ENCODE results near the gene GRM8. TPM values are rescaled to one million over a fixed set of nuclear protein-coding genes. Genes with fewer than 3 reads are reported as not detected.

The GRM8 gene
- total RNA-seq (1 to 10 TPM in 1 of 2 donors, under 1 TPM in 1; 0.98 to 4.9 TPM), polyA plus RNA-seq (1 to 10 TPM in 1 of 2 donors, under 1 TPM in 1; 0.28 to 4.5 TPM)

DNA sequence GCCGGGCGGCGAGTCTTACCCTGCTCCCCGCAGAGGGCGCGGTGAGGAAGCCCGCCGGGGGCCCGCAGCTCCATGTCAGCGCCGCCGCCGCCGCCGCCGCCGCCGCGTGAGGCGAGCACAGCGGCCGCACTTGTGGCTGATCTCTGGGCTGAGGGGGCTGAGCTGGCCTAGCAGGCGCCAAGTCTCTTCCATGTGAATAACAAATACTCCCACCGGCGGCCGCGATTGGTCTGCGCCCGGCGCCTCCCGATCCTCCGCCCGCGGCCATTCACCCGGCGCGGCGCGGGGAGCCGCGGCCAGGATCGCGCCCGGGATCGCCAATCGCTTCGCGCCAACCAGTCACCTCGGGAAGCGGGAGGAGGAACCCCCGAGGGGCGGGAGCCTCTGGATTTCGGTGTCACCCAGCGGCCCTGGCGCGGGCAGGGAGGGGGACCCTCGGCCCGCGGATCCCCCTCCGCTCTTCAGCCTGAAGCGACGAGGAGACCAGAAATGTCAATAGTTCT lies at the start of gene GRM8:
Gene GRM8, minus strand, starts transcription at position 164 of the 503 bp plus-strand sequence.
- Histone ChIP-seq H3K27me3 (ENCODE audit: control insufficient read depth in 4 of 4, insufficient read depth in 4 of 4, low read length in 3 of 4) (peaks cover 0 to 2% (median 0%) of the 10 kb centered on the region in 4 donors), H3K27ac (ENCODE audit: low read depth in 1 of 2, low read length in 2 of 2) (peak within 1 kb of the TSS; percentile 25 to 66), H3K36me3 (ENCODE audit: control insufficient read depth in 4 of 4, insufficient read depth in 3 of 4, low read depth in 1 of 4, low read length in 3 of 4) (no peaks in the 10 kb centered on the region), H3K9me3 (ENCODE audit: control insufficient read depth in 4 of 4, low read length in 3 of 4) (no peaks in the 10 kb centered on the region), H3K4me3 (ENCODE audit: low read depth in 1 of 3, low read length in 3 of 3) (peak within 1 kb of the TSS; percentile 72 to 86 (median 83)), H3K4me1 (ENCODE audit: control insufficient read depth in 4 of 4, insufficient read depth in 4 of 4, low read length in 3 of 4) (peaks cover 6 to 25% (median 21%) of the 10 kb centered on the region in 4 donors), H3K9ac (ENCODE audit: low read depth in 1 of 2, low read length in 2 of 2) (no peak within 1 kb of the TSS)
- WGBS: under 1% methylated on average over 62 of the region's 62 CpGs
- TF ChIP-seq SP1 (IDR thresholded peaks at IDR 0.05) (no peak), EGR1 (IDR thresholded peaks at IDR 0.05; ENCODE audit: low read depth in 2 of 2) (no peak), NR2F2 (IDR thresholded peaks at IDR 0.05) (no peak)
- peak; percentile 50 for DNase-seq (ENCODE audit: low spot score)

DNA sequence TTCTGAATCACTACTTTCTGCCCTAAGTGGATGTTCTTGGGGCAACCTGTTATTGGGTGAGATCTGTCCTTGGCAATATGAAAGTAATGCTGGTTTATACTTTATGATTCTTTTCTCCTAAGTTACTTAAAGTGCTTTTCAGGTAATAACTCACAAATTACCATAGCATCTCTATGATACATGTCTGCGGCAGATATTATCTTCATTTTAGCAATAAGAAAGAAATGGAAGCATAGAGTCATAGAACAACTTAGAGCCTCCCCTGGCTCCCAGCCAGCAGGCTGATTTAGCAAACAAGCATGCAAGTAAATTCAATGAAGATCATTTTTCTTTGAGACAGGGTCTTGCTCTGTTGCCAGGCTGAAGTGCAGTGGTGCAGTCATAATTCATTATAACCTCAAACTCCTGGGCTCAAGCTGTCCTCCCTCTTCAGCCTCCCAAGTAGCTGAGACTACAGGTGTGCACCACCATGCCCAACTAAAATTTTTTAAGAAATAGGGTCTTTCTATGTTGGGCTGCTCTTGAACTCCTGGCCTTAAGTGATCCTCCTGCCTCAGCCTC lies 38.1 kb upstream of the GRM8 start:
- no peak overlapping the region for H3K27ac ChIP-seq (ENCODE audit: low read depth in 1 of 2, low read length in 2 of 2)
- H3K9me3 ChIP-seq (ENCODE audit: control insufficient read depth in 4 of 4, low read length in 3 of 4): no peaks in the 10 kb centered on the region
- no peak overlapping the region for H3K4me3 ChIP-seq (ENCODE audit: low read depth in 1 of 3, low read length in 3 of 3)
- WGBS: 90% methylated on average over 1 of the region's 1 CpG
- H3K9ac ChIP-seq (ENCODE audit: low read depth in 1 of 2, low read length in 2 of 2): no peak overlapping the region
- peaks cover 0 to 2% (median 0%) of the 10 kb centered on the region in 4 donors for H3K27me3 ChIP-seq (ENCODE audit: control insufficient read depth in 4 of 4, insufficient read depth in 4 of 4, low read length in 3 of 4)
- TF ChIP-seq TAF1 (conservative IDR thresholded peaks at IDR 0.05) (no peak), NR2F2 (IDR thresholded peaks at IDR 0.05) (no peak), HNF4G (IDR thresholded peaks at IDR 0.05) (no peak), EGR1 (IDR thresholded peaks at IDR 0.05; ENCODE audit: low read depth in 2 of 2) (no peak), RXRA (IDR thresholded peaks at IDR 0.05) (no peak), RAD21 (IDR thresholded peaks at IDR 0.05) (no peak), REST (IDR thresholded peaks at IDR 0.05) (no peak), SP1 (IDR thresholded peaks at IDR 0.05) (no peak), FOXA1 (IDR thresholded peaks at IDR 0.05) (no peak), GABPA (IDR thresholded peaks at IDR 0.05 in 1 of 2, conservative IDR thresholded peaks at IDR 0.05 in 1 of 2) (no peak), JUND (IDR thresholded peaks at IDR 0.05) (no peak), CTCF (IDR thresholded peaks at IDR 0.05; ENCODE audit: low read depth, low read length, missing input control) (no peak), ATF3 (IDR thresholded peaks at IDR 0.05) (no peak), HNF4A (conservative IDR thresholded peaks at IDR 0.05) (no peak), FOXA2 (IDR thresholded peaks at IDR 0.05) (no peak)
- TF ChIP-seq, protein P1, sequence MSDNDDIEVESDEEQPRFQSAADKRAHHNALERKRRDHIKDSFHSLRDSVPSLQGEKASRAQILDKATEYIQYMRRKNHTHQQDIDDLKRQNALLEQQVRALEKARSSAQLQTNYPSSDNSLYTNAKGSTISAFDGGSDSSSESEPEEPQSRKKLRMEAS (IDR thresholded peaks at IDR 0.05): no peak
- TF ChIP-seq, protein P2, sequence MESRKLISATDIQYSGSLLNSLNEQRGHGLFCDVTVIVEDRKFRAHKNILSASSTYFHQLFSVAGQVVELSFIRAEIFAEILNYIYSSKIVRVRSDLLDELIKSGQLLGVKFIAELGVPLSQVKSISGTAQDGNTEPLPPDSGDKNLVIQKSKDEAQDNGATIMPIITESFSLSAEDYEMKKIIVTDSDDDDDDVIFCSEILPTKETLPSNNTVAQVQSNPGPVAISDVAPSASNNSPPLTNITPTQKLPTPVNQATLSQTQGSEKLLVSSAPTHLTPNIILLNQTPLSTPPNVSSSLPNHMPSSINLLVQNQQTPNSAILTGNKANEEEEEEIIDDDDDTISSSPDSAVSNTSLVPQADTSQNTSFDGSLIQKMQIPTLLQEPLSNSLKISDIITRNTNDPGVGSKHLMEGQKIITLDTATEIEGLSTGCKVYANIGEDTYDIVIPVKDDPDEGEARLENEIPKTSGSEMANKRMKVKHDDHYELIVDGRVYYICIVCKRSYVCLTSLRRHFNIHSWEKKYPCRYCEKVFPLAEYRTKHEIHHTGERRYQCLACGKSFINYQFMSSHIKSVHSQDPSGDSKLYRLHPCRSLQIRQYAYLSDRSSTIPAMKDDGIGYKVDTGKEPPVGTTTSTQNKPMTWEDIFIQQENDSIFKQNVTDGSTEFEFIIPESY (IDR thresholded peaks at IDR 0.05): no peak
- H3K36me3 ChIP-seq (ENCODE audit: control insufficient read depth in 4 of 4, insufficient read depth in 3 of 4, low read depth in 1 of 4, low read length in 3 of 4): no peaks in the 10 kb centered on the region
- no peaks in the 10 kb centered on the region for H3K4me1 ChIP-seq (ENCODE audit: control insufficient read depth in 4 of 4, insufficient read depth in 4 of 4, low read length in 3 of 4)
- no peak for DNase-seq (ENCODE audit: low spot score)
